Naive B cell (primary cell): ENCODE measurements around the gene PDLIM5. TPM values are rescaled to one million over a fixed set of nuclear protein-coding genes. Genes with fewer than 3 reads are reported as not detected.
"Not testable (repeated sequence)": the region's sequence is repeated elsewhere in the genome, so short reads cannot be mapped to it uniquely, and the experiment has no call there.

ENCODE experiments used
- ATAC-seq, 2 donors: fragments of 150-1000 bp; cut with Tn5 transposase; 2 replicates each; pipeline ENCODE4 v1.10.0; 2021; ENCODE audit warnings: low read depth in 2 of 2, mild to moderate bottlenecking in 2 of 2, moderate library complexity in 2 of 2
- DNase-seq: peaks from one replicate; pipeline ENCODE4 v3.0.0; 2022
- H3K27ac Mint-ChIP-seq, 6 donors: one replicate each; pipeline ENCODE4 v1.8.0; 2020 to 2022; ENCODE audit warnings: mild to moderate bottlenecking in 6 of 6, mixed read lengths in 6 of 6, moderate library complexity in 5 of 6, inconsistent platforms in 2 of 6
- H3K27me3 Mint-ChIP-seq, 3 donors: one replicate each; pipeline ENCODE4 v1.8.0; 2021 to 2022; ENCODE audit warnings: mixed read lengths in 3 of 3, mild to moderate bottlenecking in 1 of 3
- H3K36me3 Mint-ChIP-seq, 2 donors: one replicate each; pipeline ENCODE4 v1.8.0; 2020 to 2022; ENCODE audit warnings: mixed read lengths in 2 of 2, inconsistent platforms in 1 of 2, mild to moderate bottlenecking in 1 of 2
- H3K4me1 Mint-ChIP-seq, 3 donors: one replicate each; pipeline ENCODE4 v1.8.0; 2020 to 2022; ENCODE audit warnings: mixed read lengths in 3 of 3, inconsistent platforms in 1 of 3, mild to moderate bottlenecking in 1 of 3, moderate library complexity in 1 of 3
- H3K4me3 Mint-ChIP-seq, 8 donors: one replicate each; pipeline ENCODE4 v1.8.0; 2020 to 2022; ENCODE audit warnings: mild to moderate bottlenecking in 8 of 8, mixed read lengths in 8 of 8, moderate library complexity in 8 of 8, inconsistent platforms in 2 of 8
- H3K9me3 Mint-ChIP-seq, 7 donors: one replicate each; pipeline ENCODE4 v1.8.0; 2020 to 2022; ENCODE audit warnings: mixed read lengths in 7 of 7, mild to moderate bottlenecking in 5 of 7, inconsistent platforms in 2 of 7, moderate library complexity in 1 of 7
- polyA plus RNA-seq, 6 donors: library from polyadenylated mRNA; unstranded; fragments of 300-500 nt; fragmentation: Illumina TruSeq; gene quantifications; one replicate each; pipeline ENCODE4 v1.2.3, GENCODE V29; 2021; ENCODE audit warnings: low read depth in 6 of 6

The PDLIM5 gene
- polyA plus RNA-seq, 6 donors from 2014 or later: 33.4 to 47.3 (median 41.1) TPM

DNA sequence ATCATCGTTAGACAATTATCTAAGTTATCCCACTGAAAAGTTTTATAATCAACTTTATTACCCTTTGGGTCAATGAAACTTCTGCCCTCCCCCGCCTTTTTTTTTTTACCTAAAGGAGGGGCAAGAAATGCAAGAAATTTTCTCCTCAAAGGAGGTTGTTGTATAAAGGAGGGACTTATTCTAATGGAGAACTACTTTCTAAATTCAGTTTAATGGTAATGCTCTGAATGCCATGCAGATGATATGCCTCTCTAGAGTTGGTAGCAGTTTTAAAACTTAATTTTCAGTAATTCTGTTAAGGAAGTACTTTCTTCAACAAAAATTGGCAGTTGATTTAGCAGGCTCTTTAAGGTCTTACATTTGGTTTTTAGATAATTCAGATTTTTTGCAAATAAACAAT lies 23.3 kb downstream of the PDLIM5 start:
- DNase-seq (no peak), ATAC-seq (no peak)
- H3K9me3 Mint-ChIP-seq: peaks cover 0 to 11% (median 2%) of the 10 kb centered on the region in 7 donors
- no peak overlapping the region for H3K4me3 Mint-ChIP-seq
- peaks cover 0 to 2% (median 0%) of the 10 kb centered on the region in 3 donors for H3K4me1 Mint-ChIP-seq
- H3K36me3 Mint-ChIP-seq: no peaks in the 10 kb centered on the region
- H3K27me3 Mint-ChIP-seq: no peaks in the 10 kb centered on the region
- no peak overlapping the region for H3K27ac Mint-ChIP-seq

GRCh38 chr4:94475794-94476193 lies 24.1 kb downstream of the PDLIM5 start:
- Mint-ChIP-seq H3K27me3 (no peaks in the 10 kb centered on the region), H3K9me3 (peaks cover 0 to 6% (median 0%) of the 10 kb centered on the region in 7 donors)
- ATAC-seq: no peak

DNA sequence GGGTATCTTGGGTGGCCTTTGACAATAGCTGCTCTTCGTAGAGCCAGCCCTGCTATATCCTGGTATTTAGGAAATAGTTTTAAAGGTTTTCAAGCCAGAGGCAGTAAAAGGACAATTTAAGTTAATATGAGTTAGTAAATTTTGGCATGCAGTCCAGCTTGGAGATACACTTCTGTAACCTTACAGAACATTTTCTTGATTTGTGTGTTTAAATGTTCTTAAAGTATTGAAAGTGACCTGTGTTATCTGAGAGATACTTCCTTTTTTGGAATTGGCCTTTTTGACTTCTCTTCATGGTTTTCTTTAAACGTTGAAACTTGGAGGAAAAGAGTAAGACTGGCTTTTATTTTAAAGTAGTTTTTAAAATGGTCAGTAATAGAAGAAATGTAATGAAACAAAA lies 25.5 kb downstream of the PDLIM5 start:
- Mint-ChIP-seq H3K9me3 (peaks cover 0 to 4% (median 0%) of the 10 kb centered on the region in 7 donors), H3K27ac (no peak overlapping the region), H3K36me3 (no peaks in the 10 kb centered on the region), H3K27me3 (no peaks in the 10 kb centered on the region), H3K4me3 (no peak overlapping the region), H3K4me1 (peaks cover 0 to 6% (median 0%) of the 10 kb centered on the region in 3 donors)
- DNase-seq (no peak), ATAC-seq (no peak)

More at GRCh38 chr4:94475794-94476193, 24.1 kb downstream of the PDLIM5 start:
- no peak overlapping the region for H3K27ac Mint-ChIP-seq
- no peak overlapping the region for H3K4me3 Mint-ChIP-seq
- peaks cover 0 to 6% (median 0%) of the 10 kb centered on the region in 3 donors for H3K4me1 Mint-ChIP-seq
- H3K36me3 Mint-ChIP-seq: no peaks in the 10 kb centered on the region
- DNase-seq: no peak

- not testable (repeated sequence) for H3K4me3 Mint-ChIP-seq, ATAC-seq, DNase-seq, H3K36me3 Mint-ChIP-seq, H3K4me1 Mint-ChIP-seq, H3K27me3 Mint-ChIP-seq, H3K9me3 Mint-ChIP-seq, H3K27ac Mint-ChIP-seq
These were observed 27.1 kb downstream of the PDLIM5 start for GRCh38 chr4:94478805-94479204.

DNA sequence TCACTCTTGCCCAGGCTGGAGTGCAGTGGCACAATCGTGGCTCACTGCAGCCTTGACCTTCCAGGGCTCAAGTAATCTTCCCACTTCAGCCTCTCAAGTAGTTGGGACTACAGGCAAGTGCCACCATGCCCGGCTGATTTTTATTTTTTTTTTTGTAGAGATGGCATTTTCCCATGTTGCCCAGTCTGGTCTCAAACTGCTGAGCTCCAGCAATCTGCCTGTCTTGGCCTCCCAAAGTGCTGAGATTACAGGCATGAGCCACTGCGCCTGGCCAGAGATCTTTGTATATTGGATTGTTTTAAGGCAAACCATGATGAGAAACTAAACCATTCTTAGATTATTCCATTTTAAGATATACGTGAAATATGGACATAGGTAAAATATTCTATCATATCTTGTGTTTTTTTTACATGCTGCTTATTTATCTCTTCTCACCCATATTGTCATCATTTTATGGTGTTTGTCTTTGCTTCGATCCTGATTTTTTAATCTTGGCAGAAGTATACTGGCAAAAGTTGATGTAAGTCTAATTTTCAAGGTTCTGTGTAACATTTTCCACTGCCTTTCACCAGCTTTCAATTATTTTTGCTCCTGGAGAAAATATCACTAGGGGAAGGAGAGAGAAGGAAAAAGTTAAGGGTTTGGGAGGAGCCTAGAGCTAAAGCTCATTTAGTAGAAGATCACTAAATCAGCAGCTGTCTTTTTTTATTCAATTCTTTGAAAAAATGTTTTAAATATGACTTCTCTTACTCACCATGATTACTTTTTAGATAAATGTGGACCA lies 27.8 kb downstream of the PDLIM5 start:
- DNase-seq: no peak
- H3K9me3 Mint-ChIP-seq: no peaks in the 10 kb centered on the region
- H3K27ac Mint-ChIP-seq: peak overlapping the region in 2 of 6 donors; percentile 38 to 75
- peaks cover 0 to 4% (median 2%) of the 10 kb centered on the region in 3 donors for H3K4me1 Mint-ChIP-seq
- H3K36me3 Mint-ChIP-seq: no peaks in the 10 kb centered on the region
- H3K27me3 Mint-ChIP-seq: no peaks in the 10 kb centered on the region
- no peak for ATAC-seq
- no peak overlapping the region for H3K4me3 Mint-ChIP-seq

DNA sequence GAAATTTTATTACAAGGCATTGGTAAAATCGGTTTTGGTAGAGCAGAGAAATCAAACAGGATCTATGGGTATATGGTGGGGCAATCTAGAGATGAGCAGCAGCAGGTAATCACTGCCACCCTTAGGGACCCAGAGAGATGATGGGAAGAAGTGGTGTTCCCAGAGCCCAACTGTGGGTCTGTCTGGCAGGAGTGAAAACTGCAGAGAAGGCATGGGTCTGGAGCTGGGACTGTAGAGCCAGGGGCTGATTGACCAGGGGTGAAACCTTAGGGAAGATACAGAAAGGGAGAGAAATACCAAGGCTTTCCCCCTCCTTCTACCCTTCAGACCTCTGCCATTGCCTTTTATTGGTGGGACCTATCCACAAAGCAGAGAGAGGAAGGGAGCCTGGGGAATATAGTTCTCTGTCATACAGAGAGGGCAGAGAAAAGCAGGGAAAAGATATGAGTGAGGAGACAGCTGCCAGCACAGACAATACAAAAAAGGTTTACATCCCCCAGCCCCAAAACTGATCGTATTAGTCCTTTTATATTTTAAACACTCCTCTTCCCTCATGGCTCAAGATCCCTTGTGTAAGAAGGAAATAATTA lies 28.7 kb downstream of the PDLIM5 start:
- H3K4me3 Mint-ChIP-seq: peak overlapping the region in 1 of 8 donors; percentile 0
- H3K27me3 Mint-ChIP-seq: no peaks in the 10 kb centered on the region
- H3K27ac Mint-ChIP-seq: peak overlapping the region in 1 of 6 donors; percentile 68
- H3K9me3 Mint-ChIP-seq: no peaks in the 10 kb centered on the region
- H3K36me3 Mint-ChIP-seq: no peaks in the 10 kb centered on the region
- H3K4me1 Mint-ChIP-seq: peaks cover 0 to 10% (median 4%) of the 10 kb centered on the region in 3 donors
- ATAC-seq: no peak
- DNase-seq: no peak

DNA sequence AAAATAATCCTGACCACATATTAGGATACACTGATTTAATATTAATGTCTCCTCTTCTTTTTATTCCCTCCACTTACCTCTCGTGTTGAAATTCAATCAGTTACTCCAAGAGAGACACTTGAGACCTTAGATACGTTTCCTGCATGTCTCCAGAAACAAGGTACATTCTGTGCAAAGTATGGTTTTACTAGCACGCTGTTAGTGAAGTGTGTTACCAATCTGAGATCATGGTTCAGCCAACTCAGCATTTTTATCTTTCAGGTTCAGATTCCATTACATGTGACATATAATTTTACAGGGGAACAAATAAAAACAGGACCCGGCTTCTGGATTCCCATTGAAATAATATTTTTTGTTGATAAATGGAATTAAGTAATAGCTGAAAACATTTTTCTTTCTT lies 32.2 kb downstream of the PDLIM5 start:
- H3K36me3 Mint-ChIP-seq: no peaks in the 10 kb centered on the region
- H3K9me3 Mint-ChIP-seq: no peaks in the 10 kb centered on the region
- no peak for ATAC-seq
- no peaks in the 10 kb centered on the region for H3K27me3 Mint-ChIP-seq
- no peak overlapping the region for H3K4me3 Mint-ChIP-seq
- peak overlapping the region in 1 of 6 donors; percentile 27 for H3K27ac Mint-ChIP-seq
- peaks cover 0 to 10% (median 4%) of the 10 kb centered on the region in 3 donors for H3K4me1 Mint-ChIP-seq
- no peak for DNase-seq

- Mint-ChIP-seq H3K4me1 (peaks cover 0 to 10% (median 4%) of the 10 kb centered on the region in 3 donors), H3K36me3 (no peaks in the 10 kb centered on the region), H3K27me3 (no peaks in the 10 kb centered on the region), H3K9me3 (no peaks in the 10 kb centered on the region), H3K4me3 (no peak overlapping the region), H3K27ac (no peak overlapping the region)
- DNase-seq (no peak), ATAC-seq (no peak)
These were observed 33.1 kb downstream of the PDLIM5 start for GRCh38 chr4:94484818-94485217.

DNA sequence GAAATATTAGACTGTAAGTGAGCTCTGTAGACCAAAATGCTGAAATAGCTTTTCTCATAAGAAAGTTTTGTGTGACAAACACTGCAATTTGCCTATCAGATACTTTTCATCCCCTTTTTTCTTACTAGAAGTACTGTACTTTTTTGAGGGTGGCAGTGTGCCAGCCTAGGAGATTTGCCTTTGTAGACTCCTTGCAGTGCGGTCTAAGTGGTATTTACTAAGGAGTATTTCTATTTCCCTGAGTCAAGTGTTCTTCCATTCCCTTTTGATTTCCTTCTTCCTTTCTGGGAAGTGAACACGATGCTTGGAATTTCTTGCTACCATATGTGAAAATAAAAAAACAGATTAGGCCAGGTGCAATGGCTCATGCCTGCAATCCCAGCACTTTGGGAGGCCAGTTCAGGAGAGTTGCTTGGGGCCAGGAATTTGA lies 34.6 kb downstream of the PDLIM5 start:
- H3K36me3 Mint-ChIP-seq: no peaks in the 10 kb centered on the region
- ATAC-seq: no peak
- no peak for DNase-seq
- H3K9me3 Mint-ChIP-seq: no peaks in the 10 kb centered on the region
- H3K27me3 Mint-ChIP-seq: no peaks in the 10 kb centered on the region
- peak overlapping the region in 1 of 8 donors; percentile 60 for H3K4me3 Mint-ChIP-seq
- no peak overlapping the region for H3K27ac Mint-ChIP-seq
- peaks cover 0 to 10% (median 0%) of the 10 kb centered on the region in 3 donors for H3K4me1 Mint-ChIP-seq

DNA sequence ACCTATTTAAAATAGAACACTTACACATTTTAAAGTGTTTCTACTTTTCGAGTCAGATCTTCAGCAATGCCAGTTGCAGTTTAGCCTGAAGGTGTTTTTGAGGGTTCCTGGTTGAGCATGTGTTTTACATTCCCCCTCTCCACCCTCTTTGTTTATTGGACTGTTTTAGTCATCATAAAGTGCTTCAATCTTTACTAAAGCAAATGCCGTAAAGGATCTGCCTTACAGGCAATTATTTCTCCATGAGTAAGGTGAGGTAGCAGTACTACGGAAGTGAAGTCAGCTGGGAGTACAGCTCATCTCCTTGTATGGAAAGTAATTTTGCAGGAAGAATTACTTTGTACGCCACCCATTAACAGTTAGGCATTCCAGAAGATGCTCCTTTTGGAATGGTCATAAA lies 36.9 kb downstream of the PDLIM5 start:
- H3K4me3 Mint-ChIP-seq: no peak overlapping the region
- ATAC-seq (no peak), DNase-seq (no peak)
- peaks cover 0 to 7% of the 10 kb centered on the region in 2 donors for H3K36me3 Mint-ChIP-seq
- no peaks in the 10 kb centered on the region for H3K9me3 Mint-ChIP-seq
- no peak overlapping the region for H3K27ac Mint-ChIP-seq
- peaks cover 0 to 10% (median 0%) of the 10 kb centered on the region in 3 donors for H3K4me1 Mint-ChIP-seq
- no peaks in the 10 kb centered on the region for H3K27me3 Mint-ChIP-seq

DNA sequence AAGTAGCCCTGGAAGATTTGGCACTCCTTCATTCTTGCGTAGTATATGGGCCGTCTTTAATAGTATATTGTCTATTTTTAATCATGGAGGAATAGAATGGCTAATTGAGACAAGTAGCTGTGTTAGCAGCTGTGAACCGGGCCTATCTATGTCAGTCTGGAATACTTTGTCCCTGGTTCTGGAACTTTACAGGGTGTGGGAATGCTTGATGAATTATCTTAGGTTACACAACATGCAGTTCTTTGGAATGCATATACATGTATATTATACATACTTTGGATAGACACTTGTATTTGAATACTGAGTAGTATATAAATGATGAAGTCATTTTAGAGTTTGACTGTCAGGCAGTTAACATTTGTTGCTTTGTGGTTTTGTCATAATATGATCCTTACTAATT lies 37.4 kb downstream of the PDLIM5 start:
- peaks cover 0 to 10% (median 0%) of the 10 kb centered on the region in 3 donors for H3K4me1 Mint-ChIP-seq
- H3K36me3 Mint-ChIP-seq: peaks cover 0 to 11% of the 10 kb centered on the region in 2 donors
- ATAC-seq (no peak), DNase-seq (no peak)
- no peaks in the 10 kb centered on the region for H3K27me3 Mint-ChIP-seq
- no peak overlapping the region for H3K27ac Mint-ChIP-seq
- no peak overlapping the region for H3K4me3 Mint-ChIP-seq
- peaks cover 0 to 3% (median 0%) of the 10 kb centered on the region in 7 donors for H3K9me3 Mint-ChIP-seq

- H3K27ac Mint-ChIP-seq: no peak overlapping the region
These were observed 38.7 kb downstream of the PDLIM5 start for GRCh38 chr4:94490437-94490836.

GRCh38 chr4:94491322-94491721 lies 39.6 kb downstream of the PDLIM5 start:
- ATAC-seq: no peak
- Mint-ChIP-seq H3K4me3 (no peak overlapping the region), H3K36me3 (peaks cover 0 to 11% of the 10 kb centered on the region in 2 donors), H3K27me3 (no peaks in the 10 kb centered on the region), H3K9me3 (peaks cover 0 to 3% (median 0%) of the 10 kb centered on the region in 7 donors), H3K4me1 (no peaks in the 10 kb centered on the region), H3K27ac (no peak overlapping the region)
- DNase-seq: no peak

More at GRCh38 chr4:94490437-94490836, 38.7 kb downstream of the PDLIM5 start:
- Mint-ChIP-seq H3K27me3 (no peaks in the 10 kb centered on the region), H3K4me3 (no peak overlapping the region), H3K9me3 (peaks cover 0 to 3% (median 0%) of the 10 kb centered on the region in 7 donors), H3K4me1 (no peaks in the 10 kb centered on the region), H3K36me3 (peaks cover 0 to 11% of the 10 kb centered on the region in 2 donors)
- DNase-seq (no peak), ATAC-seq (no peak)

GRCh38 chr4:94495408-94495807 lies 43.7 kb downstream of the PDLIM5 start:
- H3K4me1 Mint-ChIP-seq: peaks cover 0 to 5% (median 0%) of the 10 kb centered on the region in 3 donors
- DNase-seq (no peak), ATAC-seq (no peak)
- H3K9me3 Mint-ChIP-seq: peaks cover 0 to 3% (median 0%) of the 10 kb centered on the region in 7 donors
- peak overlapping the region in 1 of 6 donors; percentile 47 for H3K27ac Mint-ChIP-seq
- no peaks in the 10 kb centered on the region for H3K27me3 Mint-ChIP-seq
- H3K4me3 Mint-ChIP-seq: no peak overlapping the region
- peaks cover 0 to 11% of the 10 kb centered on the region in 2 donors for H3K36me3 Mint-ChIP-seq
